HG03280 (cell line): Measurements from ENCODE around the gene APOC3.

Experiments
- ATAC-seq: cut with Tn5 transposase; IDR thresholded peaks from one replicate; pipeline ENCODE4 v1.9.1; 2021; ENCODE audit warnings: mild to moderate bottlenecking, moderate library complexity; ENCODE audit not compliant: unreplicated experiment

APOC3 gene

GRCh38 chr11:116869610-116870009 lies 39.9 kb downstream of the APOC3 start:
- no peak for ATAC-seq

DNA sequence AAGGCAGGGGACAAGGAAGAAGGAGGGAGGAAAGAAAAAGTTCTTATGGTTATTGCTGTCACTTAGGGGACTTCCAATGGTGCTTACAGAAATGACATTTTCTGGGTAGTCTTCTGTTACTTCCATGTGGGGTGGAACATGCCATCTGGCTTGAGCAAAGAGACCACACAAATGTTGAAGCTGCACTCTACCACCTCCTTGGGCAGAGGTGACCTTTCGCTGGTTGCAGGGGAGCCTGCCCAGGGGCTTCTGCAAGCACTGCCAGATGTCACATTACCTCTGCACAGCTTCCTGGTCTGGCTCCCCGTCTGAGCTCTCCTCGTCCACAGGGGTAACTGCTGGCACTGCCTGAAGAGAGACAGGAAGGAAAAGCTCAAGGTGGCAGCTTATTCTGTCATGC lies 40.3 kb downstream of the APOC3 start:
- no peak for ATAC-seq

- no peak for ATAC-seq
These were observed 41.5 kb downstream of the APOC3 start for GRCh38 chr11:116871248-116871647.

- no peak for ATAC-seq
These were observed 43.7 kb downstream of the APOC3 start for GRCh38 chr11:116873381-116873780.

DNA sequence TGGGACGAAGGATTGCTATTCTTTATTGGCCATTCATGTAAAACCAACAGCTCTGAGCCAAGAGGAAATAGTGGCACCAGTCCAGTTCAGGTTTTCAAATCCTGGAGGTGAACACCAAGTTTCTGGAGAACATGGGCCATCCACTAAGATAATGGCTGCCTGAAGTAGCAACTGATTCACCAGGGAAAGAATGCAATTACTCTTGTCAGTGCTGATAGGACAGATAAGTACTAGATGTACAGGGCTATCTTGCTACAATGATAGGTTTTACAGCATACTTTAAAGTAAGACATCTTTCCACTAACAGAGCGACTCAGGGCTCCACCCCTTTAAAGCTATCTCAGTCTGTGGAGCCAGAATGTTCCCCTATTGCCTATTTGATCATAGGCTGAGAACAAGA lies 44.5 kb downstream of the APOC3 start:
- ATAC-seq: no peak

DNA sequence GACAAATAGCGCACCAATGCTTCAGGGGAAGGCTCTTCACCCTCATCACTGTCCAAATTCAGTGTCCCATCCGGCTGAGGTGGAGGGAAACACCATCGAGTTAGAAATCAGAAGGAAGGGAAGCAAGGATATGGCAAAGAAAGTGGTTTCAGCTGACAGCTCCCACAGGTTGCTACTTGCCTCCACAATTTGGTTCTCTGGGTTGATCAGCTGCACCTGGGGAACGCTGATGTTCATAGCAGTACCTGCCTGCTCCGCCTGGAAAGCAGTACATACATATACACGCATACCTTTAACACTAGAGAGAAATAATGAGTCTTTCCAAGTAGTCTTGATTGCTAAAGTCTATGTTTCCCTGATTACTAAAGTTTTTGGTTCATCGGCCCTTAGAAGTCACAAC lies 45.5 kb downstream of the APOC3 start:
- no peak for ATAC-seq

- ATAC-seq: no peak
These were observed 46.9 kb downstream of the APOC3 start for GRCh38 chr11:116876656-116877055.

DNA sequence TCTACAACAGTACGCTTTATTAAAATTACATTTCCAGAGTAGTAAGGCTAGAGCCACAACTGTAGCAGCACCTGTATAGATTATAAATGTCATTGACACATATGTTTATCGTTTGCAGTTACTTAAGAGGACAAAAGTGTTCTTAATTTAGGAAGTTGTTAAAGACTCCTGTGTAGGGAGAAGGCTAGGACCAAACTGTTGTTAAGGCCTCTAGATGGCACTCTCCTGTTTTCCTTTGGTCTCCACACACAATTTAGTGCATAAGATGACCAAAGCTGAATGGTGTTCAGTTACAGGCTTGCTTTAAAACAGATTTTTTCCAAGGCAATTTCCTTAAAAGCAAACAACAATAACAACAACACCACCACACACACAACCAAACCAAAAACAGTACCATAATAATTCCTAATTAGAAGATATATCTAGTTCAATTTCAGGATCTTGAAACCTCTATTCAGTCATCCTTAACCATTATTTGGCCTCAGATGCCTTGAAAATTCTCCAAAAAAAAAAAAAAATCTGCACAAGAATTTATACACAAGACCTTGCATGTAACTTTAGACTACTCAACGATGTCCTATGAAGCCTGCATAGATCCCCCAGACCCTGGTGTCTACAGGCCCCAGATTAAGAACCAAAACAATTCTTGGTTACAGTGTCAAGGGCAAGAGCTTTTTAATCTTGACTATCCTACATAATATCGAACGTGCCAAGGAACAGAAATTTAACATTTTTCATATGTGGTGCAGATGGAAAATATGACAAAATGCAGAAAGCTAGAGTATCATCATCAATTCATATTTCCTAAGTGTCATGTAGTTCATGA lies 50.3 kb downstream of the APOC3 start:
- no peak for ATAC-seq

DNA sequence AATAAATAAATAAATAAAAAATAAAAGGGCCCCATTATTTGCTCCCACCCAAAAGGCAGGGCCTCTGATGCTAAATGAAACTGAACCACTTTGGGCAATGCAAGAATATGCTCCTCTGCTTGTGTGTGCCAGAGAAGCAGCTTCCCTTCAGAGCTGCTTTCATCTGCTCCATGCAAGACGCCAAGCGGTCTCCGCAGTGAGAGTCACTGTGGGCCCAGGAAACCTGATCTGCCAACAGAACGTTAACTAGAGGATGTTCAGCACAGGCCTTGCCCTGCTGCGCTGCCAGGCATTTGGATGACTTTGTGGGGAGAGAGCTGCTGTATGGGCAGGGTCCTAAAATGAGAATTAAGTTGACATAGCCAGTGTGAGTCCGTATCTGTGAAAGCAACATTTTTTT lies 51.4 kb downstream of the APOC3 start:
- no peak for ATAC-seq

DNA sequence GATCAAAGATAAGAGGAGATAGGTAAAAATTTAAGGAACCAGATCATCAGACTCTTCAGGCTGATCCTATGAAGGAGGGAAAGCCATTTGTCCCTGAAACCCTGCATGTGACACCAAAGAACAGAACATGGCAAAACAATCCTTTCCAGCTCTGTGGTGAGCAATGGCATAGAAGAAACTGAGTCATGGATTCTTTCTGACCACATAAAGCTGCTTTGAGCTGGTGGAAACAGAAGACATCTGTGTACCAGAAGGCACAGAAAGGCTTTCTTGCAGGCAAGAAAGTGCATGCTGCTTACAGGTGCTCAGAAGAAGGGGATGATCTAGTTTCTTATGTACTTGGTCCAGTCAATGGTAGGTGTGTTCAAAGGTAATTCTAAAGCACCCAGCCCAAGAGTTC lies 52.7 kb downstream of the APOC3 start:
- no peak for ATAC-seq
